HG03097 (cell line): ENCODE data around the gene TMEM11.

Source experiments
- ATAC-seq: cut with Tn5 transposase; IDR thresholded peaks from one replicate; pipeline ENCODE4 v1.9.1; 2021; ENCODE audit not compliant: unreplicated experiment, low FRiP score

TMEM11 gene

DNA sequence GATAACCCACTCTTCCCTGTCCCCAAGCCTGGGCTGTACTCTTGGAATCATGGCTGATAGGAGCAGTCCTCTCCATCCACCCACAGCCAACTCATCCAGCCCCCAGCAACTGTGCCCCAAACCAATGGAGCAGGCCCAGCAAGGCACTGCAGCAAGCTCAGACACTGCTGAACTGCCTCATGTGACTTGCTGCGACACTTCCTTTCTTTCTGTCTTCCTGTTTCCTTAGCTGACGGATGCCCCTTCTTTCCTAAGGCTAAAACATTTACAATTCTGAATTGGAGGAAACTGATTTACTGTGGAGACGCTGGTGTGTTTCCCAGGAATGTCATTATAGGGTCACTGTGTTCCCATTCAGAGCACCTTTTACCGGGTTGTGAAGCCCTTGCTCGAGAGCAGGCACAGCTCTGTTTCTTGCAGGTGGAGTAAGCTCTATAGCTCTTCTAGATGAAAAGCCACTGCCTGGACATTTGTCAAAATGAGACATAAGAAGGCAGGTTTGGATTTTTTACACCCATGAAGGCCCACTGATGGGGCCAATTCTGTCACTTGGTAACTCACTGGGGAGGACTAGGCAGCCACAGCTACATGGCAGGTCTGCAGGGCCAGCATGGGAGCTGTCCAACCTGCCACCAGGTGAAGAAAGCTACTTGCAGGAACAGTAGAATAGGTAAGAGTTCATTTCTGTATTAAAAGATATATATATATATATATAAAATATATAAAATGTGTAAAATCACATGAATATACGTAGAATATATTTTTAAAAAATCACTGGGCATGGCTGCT, 27.4 kb downstream of the TMEM11 start:
- ATAC-seq: no peak

DNA sequence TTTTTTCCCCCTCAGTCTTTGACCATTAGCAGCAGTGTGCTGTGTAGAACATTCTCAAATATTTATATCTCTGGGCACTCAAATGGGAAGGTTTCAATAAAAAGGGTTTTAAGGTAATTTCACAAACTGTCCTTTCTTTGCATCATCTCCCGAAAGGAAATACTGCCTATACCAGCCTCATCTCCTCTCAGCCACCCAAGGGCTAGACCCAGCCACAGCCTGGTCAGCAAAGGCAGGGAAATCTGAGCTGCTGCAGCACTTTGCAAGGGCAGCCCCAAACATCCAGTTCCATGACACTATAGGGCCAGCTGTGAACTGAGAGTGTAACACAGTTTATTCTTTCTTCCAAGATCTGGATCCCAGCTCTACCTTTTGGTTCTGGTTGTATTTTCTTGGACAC, 28.9 kb downstream of the TMEM11 start:
- ATAC-seq: no peak

DNA sequence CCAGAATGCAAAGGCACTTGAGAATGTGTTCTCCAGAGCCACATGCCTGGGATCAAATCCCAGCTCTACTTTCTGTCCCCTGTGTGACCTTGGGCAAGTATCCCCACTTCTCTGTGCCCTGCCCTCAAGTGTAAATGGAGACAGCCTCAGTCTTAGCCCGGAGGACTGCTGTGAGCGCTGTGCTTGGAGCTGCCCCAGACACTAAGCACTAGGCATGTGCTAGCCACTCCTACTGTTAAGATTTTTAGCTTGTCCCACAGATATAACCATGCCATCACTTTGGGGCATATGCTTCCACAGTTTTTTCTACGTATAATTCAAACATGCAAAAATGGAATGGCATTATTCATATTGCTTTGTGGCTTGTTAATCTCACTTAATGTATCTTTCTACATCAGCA, 29.4 kb downstream of the TMEM11 start:
- no peak for ATAC-seq

DNA sequence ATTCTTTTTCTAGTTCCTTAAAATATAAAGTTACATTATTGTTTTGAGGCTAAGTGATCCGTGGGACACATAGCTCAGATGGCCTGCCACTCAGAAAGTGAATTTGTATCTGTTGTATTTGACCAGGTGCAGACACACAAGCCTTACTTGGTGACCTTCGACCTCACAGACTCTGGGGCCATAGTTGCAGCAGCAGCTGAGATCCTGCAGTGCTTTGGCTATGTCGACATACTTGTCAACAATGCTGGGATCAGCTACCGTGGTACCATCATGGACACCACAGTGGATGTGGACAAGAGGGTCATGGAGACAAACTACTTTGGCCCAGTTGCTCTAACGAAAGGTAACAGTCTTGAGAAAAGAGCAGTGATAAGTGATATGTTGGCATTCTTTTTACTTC, 30.5 kb downstream of the TMEM11 start:
- no peak for ATAC-seq

DNA sequence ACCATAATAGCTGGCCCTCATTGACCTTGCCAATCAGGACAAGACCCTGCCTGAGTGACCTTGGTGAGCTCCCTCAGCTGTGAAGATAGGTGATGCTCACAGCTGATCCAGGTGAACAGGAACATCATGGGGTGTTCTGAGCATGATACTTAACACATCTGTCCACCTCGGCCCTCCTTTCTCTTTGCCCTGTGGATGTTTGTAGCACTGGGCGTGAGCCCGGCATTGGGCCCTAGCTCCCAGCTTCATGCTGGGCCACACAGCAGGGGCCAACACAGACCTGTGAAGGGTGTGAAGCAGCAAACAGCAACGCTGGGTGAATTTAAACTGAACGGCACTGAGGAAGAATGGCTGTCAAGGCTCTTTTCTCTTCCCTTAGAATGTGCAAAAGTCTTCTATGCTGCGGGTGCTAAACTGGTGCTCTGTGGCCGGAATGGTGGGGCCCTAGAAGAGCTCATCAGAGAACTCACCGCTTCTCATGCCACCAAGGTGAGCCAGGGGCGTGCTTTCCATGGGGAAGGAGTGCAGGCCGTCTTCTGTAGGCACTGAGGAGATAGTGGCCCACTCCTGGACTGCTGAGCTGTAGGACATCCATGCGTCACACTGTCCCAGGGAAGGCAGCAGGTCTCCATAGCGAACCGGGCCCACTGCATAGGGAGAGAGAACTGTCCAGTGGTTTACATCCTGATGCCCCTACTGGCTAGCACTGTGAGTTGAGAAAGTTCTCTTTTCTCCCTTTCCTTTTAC, 35.9 kb downstream of the TMEM11 start:
- no peak for ATAC-seq

DNA sequence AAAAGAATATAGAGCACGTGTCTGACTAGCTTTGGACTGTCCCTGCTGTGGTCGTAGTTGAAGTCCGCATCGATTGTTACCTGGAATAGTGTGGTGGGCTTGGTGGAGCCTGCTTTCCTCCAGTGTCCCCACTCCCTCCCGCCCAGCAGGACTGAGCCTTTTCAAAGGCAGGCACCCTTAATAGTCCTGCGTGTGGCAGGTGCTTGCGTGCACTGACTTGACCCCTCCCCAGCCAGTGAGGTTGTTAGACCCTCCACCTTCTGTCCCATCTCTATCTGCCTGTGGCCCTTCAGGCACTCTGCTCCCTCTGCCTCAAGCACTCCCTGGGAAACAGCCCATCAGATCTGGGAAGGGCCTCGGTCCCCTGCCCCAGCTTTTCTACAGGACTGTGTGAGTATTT, 36.6 kb downstream of the TMEM11 start:
- no peak for ATAC-seq

DNA sequence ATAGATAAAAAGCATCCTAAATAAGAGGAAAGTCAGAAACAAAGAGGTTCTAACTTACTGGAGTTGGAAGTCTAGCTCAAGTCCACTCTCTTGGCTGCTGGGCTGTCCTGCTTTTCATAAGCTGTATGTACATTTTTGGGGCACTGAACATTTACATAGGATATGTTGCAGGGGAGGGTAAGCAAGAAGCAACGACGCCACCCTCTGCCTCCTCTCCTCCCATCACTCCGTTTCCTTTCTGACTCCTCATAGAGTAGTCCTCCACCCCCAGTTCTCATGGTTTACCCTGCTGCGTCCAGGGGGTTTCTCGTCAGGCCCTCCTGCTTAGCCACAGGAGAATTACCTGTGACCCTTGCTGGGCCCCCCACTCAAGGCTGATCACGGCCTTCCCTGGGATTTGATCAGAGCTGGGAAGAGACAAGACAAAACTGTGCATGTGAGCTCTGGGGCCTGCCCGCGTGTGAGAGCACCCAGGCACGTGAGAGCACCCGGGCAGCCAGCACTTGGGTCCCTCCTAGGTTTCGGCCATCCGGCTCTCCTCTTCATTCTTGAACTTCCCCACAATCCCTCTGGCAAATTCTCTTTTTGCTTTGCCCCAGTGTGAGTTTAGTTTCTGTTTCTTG, 37.1 kb downstream of the TMEM11 start:
- ATAC-seq: no peak

DNA sequence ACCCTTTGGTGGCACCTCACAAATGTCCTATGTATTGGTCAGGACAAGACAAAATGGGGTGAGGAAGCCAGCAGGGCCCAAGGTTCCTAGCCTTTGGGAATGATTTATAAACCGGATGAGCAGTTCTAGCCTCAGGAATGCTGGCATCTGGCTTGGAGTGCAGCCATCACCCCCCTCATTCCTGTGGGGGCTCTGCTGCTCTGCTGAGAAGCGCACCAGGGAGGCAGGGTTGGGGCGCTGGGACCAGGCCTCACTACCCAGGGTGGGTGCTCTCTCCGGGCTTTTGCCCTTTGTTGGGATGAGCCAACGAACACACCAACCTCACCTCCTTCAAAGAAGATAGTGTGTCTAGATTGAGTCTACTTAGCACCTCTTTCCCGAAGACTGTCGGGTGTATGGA, 39.2 kb downstream of the TMEM11 start:
- no peak for ATAC-seq

DNA sequence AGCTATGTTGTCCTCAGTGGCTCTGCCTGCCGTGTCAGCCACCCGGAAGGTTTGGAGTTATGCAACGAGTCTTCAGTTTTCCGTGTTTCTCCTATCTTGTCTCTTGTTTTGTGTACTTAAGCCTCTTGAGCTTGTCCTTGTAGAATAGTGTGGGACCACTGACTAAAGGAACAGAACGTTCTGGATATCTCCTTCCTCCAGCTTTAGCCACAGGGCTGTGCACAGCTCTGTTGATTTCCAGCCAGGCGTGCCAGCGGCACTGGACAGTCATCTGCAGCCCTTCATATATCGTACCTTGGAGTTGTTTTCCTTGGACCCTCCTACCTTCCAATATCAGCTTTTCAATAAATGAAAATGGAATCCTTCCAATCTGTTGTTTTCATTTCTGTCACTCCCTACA, 39.8 kb downstream of the TMEM11 start:
- ATAC-seq: no peak

DNA sequence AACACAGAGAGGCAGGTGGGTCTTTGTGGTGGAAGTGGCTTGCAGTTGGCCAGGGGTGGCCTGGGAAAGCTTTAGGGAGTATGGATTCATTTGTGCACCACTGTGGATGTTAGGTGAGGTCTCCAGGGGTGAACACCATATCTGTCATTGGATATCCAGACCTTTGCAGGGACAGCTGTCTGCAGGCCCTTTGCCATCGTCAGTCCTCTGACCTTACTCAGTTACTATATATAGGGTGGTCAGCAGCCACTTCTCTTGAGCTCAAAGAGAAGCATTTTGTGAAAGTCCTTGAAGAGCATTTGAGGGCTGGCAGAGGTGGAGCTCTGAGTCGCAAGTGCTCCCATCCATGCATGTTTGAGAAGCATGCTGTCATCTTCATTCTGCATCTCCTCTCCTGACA, 40.4 kb downstream of the TMEM11 start:
- ATAC-seq: no peak

DNA sequence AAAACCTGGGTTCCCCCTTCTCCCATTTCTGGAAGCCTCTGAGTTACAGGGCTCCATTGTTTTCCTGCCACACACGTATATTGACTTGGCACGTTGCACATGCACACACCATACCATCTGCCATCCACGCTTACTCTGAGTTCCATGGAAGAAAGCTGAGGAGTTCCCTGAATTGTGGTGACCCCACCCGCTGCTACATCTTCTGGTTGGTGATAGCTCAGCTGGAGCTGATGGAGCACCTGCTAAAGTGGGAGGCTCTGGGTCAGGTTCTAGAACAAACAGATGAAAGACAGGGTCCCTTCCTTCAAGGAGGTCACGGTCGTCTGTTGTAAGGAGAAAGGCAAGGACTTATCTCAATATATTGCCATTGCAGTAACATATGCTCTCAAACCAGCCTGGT, 41.1 kb downstream of the TMEM11 start:
- ATAC-seq: no peak

DNA sequence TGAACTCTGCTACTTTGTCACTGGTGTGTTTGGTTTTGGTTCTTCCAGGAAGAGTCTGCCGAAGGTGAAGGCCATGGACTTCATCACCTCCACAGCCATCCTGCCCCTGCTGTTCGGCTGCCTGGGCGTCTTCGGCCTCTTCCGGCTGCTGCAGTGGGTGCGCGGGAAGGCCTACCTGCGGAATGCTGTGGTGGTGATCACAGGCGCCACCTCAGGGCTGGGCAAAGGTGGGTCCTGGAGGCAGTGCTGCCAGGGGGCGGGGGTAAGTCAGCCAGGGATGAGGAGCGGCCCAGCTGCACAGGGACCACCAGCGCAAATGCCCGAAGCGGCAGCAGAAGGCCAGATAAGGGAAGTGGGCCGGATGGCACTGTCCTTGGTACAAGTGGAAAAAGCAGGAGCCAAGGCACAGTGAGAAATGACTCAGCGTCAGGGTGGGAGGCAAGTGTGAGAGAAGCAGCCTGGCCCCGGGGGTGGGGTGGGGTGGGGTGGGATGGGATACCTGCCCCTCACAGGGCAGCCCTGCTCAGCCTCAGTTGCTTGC, 41.9 kb downstream of the TMEM11 start:
- no peak for ATAC-seq

DNA sequence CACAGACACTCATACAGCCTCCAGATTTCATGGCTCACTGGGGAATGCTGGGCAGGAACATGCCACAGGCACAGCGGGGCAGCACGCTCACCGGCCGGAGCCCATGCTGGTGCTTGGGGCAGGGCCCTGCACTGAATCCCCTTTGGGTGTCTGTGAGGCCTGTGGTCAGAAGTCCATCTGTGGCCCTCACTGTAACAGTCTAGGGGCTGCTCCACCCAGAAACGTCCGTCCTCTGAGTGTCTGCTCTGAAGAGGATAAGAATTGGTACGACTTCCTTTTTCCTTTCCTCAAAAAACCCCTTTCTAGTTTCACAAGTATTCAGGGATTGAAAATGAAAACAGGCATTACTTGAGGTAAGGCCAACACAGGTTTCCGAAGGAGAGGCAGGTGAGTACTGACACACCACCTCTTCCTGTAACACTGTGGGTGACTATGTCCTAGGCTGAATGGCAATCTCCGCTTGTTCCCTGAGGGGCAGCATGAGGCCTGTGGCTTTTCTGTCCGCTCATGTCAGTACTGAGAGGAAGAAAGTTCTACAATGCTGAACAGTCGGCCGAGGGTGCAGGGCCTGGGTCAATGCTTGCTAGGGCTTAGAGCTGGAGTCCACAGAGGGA, 42.5 kb downstream of the TMEM11 start:
- ATAC-seq: peak; percentile 81

DNA sequence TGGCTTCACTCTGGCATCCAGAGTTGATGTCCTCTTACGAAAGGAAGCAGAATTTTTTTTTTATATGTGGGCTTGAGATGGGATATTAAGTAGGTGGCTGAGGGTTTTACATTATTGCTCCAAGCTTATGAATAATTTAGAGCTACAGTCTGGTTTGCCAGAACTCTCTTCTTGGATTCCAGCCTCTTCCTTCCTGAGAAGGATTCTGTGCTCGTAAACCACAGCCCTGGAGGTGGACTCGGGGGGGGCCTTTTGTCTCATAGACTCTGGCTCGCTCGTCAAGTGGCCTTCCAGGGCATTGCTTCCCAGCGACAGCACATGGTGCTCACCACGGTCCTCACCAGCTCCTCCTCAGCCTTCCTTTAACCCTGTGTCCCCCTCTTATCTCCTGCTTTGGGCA, 43.2 kb downstream of the TMEM11 start:
- ATAC-seq: no peak

DNA sequence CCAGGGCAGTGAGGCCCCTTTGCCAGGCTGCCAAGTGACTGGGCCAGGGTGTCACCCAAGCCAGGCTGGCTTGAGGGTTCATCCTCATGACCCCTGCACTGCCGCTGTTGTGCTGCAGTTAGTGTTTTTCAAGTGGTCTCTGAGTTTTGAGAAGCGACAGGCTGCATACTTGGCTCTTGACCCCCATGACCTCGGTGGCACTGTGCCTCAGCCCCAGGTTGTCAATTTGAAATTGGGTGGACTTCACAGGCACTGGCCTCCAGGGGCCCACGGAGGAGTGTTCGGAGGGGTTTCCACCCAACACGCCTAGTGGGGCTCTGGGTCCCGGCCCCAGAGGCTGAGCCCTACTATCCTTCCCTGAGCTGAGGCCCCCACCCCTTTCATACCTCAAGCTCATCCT, 44.5 kb downstream of the TMEM11 start:
- no peak for ATAC-seq

DNA sequence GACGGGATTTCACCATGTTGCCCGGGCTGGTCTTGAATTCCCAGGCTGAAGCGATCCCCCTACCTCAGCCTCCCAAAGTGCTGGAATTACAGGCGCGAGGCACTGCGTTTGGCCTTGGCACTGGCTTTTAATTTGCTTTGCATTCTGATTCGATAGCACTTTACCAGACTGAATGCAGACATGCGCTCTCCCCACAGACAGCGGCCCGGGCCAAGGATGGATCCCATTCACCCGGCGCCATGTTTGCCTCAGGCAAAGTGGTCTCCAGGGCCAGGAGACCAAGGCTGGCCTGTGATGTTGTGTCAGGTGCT, 45.5 kb downstream of the TMEM11 start:
- no peak for ATAC-seq

DNA sequence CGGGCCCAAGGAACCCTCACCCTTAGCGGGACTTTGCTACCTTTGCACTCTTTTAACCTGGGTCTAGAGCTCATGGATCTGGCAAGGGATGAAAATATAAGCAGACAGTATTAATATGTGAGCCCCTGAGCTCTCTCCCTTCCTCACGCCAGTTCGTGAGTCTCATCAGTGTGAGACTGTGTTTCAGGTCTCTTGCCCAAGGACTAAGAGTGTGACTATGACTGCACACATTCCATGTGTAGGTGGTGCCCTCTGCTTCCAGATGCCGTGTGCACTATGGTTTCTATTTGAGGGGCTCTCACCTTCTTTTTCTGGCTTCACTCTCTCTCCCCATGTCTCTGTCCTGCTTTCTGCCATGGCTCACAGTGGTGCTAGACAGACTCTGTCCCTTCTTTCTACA, 46.7 kb downstream of the TMEM11 start:
- ATAC-seq: no peak

DNA sequence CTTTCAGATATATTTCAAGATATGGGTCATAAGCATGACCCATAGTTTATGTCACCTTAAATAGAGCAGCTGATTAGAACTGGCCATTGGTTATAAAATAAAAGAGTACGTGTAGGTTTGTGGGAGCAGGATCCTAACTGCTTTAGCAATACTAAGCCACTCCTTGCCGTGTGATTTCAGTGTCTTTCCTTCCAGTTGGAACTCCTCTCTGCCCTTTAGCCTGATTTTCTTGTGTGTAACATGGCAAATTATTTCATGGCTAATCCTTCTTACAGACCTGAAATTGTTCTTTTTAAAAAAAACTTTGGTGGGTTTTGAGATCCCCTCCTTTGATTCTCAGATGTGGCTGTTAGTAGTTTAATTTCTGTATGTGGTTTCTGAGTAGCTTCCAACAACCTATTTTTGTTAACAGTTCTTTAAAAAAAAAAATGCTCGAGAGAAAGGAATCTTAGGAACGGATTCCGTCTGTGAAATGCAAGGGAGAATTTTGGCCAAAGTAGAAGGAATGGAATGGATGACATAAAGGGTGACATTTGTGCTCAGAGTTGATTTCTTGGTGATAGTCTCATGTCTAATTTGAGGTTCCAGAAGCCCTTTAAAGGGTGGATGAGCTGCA, 47.3 kb downstream of the TMEM11 start:
- ATAC-seq: no peak

DNA sequence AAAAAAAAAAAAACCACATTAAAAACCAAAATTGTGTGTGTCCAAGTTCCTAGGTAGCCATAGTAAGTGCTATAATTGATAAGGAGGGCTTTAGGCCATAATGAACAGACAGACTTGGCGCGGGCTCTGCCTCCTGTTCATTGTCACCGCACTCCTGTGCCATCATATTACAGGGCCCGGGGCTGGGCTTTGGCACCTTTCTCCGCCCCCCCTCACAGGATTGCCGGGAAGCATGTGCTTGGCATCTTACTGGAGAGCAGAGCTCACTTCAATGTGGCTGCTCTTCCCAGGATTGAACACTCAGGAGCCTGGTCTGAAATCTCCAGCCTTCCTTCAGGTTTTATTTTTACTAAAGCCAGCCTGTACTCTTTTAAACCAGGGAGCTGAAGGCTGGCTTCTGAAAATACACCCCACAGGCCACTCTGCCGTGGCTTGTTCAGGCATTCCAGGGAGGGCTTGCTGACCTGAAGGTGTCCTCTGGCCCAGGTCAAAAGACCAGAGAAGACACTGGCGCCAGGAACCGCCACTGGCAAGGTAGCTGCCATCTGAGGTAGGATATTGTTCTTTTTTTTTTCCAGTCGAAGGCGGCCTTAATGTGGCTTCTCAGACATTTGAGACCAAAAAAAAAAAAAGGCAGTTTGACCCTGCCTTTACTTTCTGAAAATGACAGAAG, 47.9 kb downstream of the TMEM11 start:
- no peak for ATAC-seq

DNA sequence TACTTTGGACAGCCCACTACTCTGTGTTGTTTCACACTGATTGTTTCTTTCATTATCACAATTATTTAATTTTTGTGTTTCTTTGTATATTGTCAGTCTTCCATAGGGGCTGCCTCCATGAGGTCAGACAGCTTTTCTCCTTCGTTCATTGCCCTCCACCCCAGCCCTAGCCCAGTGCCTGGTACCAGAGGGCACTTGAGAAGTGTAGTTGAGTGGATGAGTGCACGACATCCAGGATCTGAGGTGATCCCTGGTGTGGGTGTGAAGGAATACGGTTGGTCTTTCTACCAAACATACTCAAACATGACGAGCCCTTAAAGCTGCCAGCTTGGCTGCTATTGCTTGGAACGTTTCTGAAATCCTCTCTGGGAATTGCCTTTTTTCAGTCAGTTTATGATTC, 49.3 kb downstream of the TMEM11 start:
- no peak for ATAC-seq
